Sigmoid colon (tissue), 4 donors: ENCODE measurements around the gene NDUFA5.

Source experiments
- EP300 ChIP-seq, 4 donors: sonication (generic); formaldehyde crosslinking; IDR thresholded peaks; one replicate each; pipeline ENCODE4 v1.6.1; 2017; ENCODE audit warnings: antibody characterized with exemption in 4 of 4
- POLR2A ChIP-seq, 2 donors: fragments of 450-650 bp; IDR thresholded peaks; one replicate each; pipeline ENCODE4 v1.6.1; 2016; ENCODE audit warnings: antibody characterized with exemption in 2 of 2, mild to moderate bottlenecking in 2 of 2, moderate library complexity in 2 of 2
- POLR2AphosphoS5 ChIP-seq, 4 donors: sonication (generic); formaldehyde crosslinking; IDR thresholded peaks; one replicate each; pipeline ENCODE4 v1.6.1; 2017; ENCODE audit warnings: antibody characterized with exemption in 4 of 4
- TF ChIP-seq, protein P1 (sequence below), 4 experiments: fragments of 450-650 bp in 3 of 4; fragments of 200-600 bp in 1 of 4; IDR thresholded peaks; one replicate each; pipeline ENCODE4 v1.5.1; 2016 to 2019; ENCODE audit warnings: antibody characterized with exemption in 4 of 4, mild to moderate bottlenecking in 3 of 4, moderate library complexity in 2 of 4

DNA sequence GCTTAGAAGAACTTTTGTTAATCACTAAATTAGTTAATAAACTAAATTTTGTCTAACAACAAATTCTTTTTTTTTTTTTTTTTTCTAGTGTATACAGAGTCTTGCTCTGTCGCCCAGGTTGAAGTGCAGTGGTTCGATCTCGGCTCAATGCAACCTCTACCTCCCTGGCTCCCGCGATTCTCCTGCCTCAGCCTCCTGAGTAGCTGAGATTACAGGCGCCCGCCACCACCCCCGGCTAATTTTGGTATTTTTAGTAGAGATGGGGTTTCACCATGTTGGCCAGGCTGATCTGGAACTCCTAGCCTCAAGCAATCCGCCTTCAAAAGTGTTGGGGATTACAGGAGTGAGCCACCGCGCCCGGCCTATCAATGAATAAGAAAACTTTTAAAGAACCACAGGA lies 22.1 kb downstream of the NDUFA5 start:
- TF ChIP-seq, protein P1, sequence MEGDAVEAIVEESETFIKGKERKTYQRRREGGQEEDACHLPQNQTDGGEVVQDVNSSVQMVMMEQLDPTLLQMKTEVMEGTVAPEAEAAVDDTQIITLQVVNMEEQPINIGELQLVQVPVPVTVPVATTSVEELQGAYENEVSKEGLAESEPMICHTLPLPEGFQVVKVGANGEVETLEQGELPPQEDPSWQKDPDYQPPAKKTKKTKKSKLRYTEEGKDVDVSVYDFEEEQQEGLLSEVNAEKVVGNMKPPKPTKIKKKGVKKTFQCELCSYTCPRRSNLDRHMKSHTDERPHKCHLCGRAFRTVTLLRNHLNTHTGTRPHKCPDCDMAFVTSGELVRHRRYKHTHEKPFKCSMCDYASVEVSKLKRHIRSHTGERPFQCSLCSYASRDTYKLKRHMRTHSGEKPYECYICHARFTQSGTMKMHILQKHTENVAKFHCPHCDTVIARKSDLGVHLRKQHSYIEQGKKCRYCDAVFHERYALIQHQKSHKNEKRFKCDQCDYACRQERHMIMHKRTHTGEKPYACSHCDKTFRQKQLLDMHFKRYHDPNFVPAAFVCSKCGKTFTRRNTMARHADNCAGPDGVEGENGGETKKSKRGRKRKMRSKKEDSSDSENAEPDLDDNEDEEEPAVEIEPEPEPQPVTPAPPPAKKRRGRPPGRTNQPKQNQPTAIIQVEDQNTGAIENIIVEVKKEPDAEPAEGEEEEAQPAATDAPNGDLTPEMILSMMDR (IDR thresholded peaks at IDR 0.05): no peak
- TF ChIP-seq POLR2A (IDR thresholded peaks at IDR 0.05) (no peak), EP300 (IDR thresholded peaks at IDR 0.05) (no peak), POLR2AphosphoS5 (IDR thresholded peaks at IDR 0.05) (no peak)
